Right hindlimb (tissue), 1 donor: ENCODE measurements around the gene DCBLD1.
"Not testable (repeated sequence)": the region's sequence is repeated elsewhere in the genome, so short reads cannot be mapped to it uniquely, and the experiment has no call there.

Experiments
- DNase-seq: peaks from one replicate; pipeline ENCODE4 v3.0.0-alpha.2; 2018

The DCBLD1 gene

GRCh38 chr6:117482240-117483003 is at the start of gene DCBLD1:
TSS of gene DCBLD1 (plus strand) at chr6:117482674. CDS start at chr6:117482782, 108 bp downstream.
- DNase-seq: peak; percentile 85

GRCh38 chr6:117440706-117441525 is 41.6 kb upstream of the DCBLD1 start:
- no peak for DNase-seq

GRCh38 chr6:117441824-117442264 is 40.6 kb upstream of the DCBLD1 start:
- DNase-seq: no peak

GRCh38 chr6:117442313-117442712 is 40.2 kb upstream of the DCBLD1 start:
- not testable (repeated sequence) for DNase-seq

GRCh38 chr6:117444600-117444999 is 37.9 kb upstream of the DCBLD1 start:
- DNase-seq: no peak

GRCh38 chr6:117446861-117447260 is 35.6 kb upstream of the DCBLD1 start:
- DNase-seq: no peak

GRCh38 chr6:117448011-117448410 is 34.5 kb upstream of the DCBLD1 start:
- no peak for DNase-seq

- DNase-seq: no peak
Observed at GRCh38 chr6:117448732-117449485, 33.6 kb upstream of the DCBLD1 start.

GRCh38 chr6:117449549-117450439 is 32.7 kb upstream of the DCBLD1 start:
- peak; percentile 55 for DNase-seq

GRCh38 chr6:117451671-117452070 is 30.8 kb upstream of the DCBLD1 start:
- no peak for DNase-seq

- DNase-seq: no peak
Observed at GRCh38 chr6:117456250-117456649, 26.2 kb upstream of the DCBLD1 start.

GRCh38 chr6:117456998-117457397 is 25.5 kb upstream of the DCBLD1 start:
- no peak for DNase-seq

GRCh38 chr6:117459204-117459944 is 23.1 kb upstream of the DCBLD1 start:
- DNase-seq: no peak

- DNase-seq: no peak
Observed at GRCh38 chr6:117463762-117464665, 18.5 kb upstream of the DCBLD1 start.

GRCh38 chr6:117464700-117465099 is 17.8 kb upstream of the DCBLD1 start:
- no peak for DNase-seq

- DNase-seq: no peak
Observed at GRCh38 chr6:117465691-117466090, 16.8 kb upstream of the DCBLD1 start.

- DNase-seq: no peak
Observed at GRCh38 chr6:117467876-117468275, 14.6 kb upstream of the DCBLD1 start.

- DNase-seq: not testable (repeated sequence)
Observed at GRCh38 chr6:117468527-117468926, 13.9 kb upstream of the DCBLD1 start.

- DNase-seq: no peak
Observed at GRCh38 chr6:117469356-117469755, 13.1 kb upstream of the DCBLD1 start.

GRCh38 chr6:117469791-117470190 is 12.7 kb upstream of the DCBLD1 start:
- DNase-seq: no peak
